ENCODE data around the gene JAK1.

The JAK1 gene

DNA sequence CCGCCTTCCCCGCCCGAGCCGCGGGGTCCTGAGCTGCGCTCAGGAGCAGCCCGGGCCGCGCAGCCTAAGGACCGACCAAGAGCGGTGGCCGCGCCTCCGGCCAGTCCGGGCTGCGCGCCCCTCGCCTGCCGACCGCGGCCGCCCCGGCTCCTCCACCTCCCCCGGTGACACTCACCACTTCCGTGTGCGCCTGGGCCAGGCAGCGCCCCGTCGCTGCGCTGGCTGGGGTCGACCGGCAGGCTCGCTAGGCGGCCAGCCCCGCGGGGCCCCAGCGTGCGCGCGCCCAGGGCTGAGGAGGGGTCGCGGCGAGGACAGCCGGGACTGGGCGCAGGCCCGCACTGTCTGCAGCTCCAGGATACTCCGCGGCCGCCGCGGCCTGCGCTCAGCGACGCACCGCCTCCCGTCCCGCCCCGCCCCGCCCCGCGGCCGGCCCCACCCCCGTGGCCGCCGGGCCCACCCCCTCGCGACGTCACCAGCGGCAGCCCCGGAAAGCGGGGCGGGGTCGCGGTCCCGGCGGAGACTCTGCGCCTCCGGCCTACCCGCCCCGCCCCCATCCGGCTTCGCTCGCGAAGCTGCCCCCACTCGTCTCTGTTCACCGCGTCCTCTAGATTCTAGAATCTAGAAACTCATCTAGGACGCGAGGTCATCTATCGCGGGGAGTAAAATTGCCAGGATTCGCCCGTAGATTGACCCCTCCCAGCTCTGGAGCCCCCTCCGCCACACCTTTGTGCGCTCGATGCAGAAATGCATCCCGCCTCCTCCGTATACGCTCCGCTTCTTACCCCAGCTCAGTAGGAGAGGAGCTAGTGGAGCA is at the start of gene JAK1:
Gene JAK1 (minus strand): TSS at position 392 of the 814 bp plus-strand sequence. CDS start 80,285 bp downstream, outside the sequence.
- H3K4me3 ChIP-seq (ENCODE audit: low read depth, low read length), result peak within 1 kb of the TSS; percentile 89
- peaks cover 3% of the 10 kb centered on the region for H3K4me1 ChIP-seq (ENCODE audit: control insufficient read depth, insufficient read depth, low read length)
- no peaks in the 10 kb centered on the region for H3K9me3 ChIP-seq (ENCODE audit: control insufficient read depth, insufficient read depth, low read depth, low read length)
- H3K36me3 ChIP-seq (ENCODE audit: control insufficient read depth in 2 of 2, insufficient read depth in 1 of 2, low read length in 2 of 2), result no peaks in the 10 kb centered on the region
- H3K27ac ChIP-seq (ENCODE audit: extremely low read depth, low read depth, low read length), result peak within 1 kb of the TSS; percentile 86
- ChIA-PET CTCF (interaction anchor here (0.5 to 1.2 kb wide), 6 partner anchors 15 to 1740 kb away, joined by 3 to 4 read pairs (median 3); no protein-coding TSS in a partner anchor), POLR2A (interaction anchor here (0.6 to 3.5 kb wide), 10 partner anchors 9 to 1135 kb away, joined by 3 to 15 read pairs (median 4); no protein-coding TSS in a partner anchor)
- 0 out of 2 replicates have a peak, but pooled peaks have one; percentile 44 for TF ChIP-seq ZXDB (tag by site-specific recombination; IDR thresholded peaks at IDR 0.05)
- TF ChIP-seq ZNF37A (tag by site-specific recombination; IDR thresholded peaks at IDR 0.05), result peak; percentile 59; the same call in 1 of the 2 replicates
- peak; percentile 7; the same call in 1 of the 2 replicates for TF ChIP-seq ZNF677 (tag by site-specific recombination; IDR thresholded peaks at IDR 0.05)
- peak; percentile 40; the same call in 1 of the 2 replicates for TF ChIP-seq KLF10 (tag by site-specific recombination; IDR thresholded peaks at IDR 0.05)
- TF ChIP-seq KLF7 (tag by site-specific recombination; IDR thresholded peaks at IDR 0.05; ENCODE audit: borderline replicate concordance), result peak; percentile 60; the same call in 1 of the 2 replicates
- TF ChIP-seq KLF8 (tag by site-specific recombination; IDR thresholded peaks at IDR 0.05), result peak; percentile 51; the same call in 1 of the 2 replicates
- TF ChIP-seq ZFHX2 (tag by site-specific recombination; conservative IDR thresholded peaks at IDR 0.05), result peak; percentile 19; the same call in 1 of the 2 replicates
- TF ChIP-seq ZSCAN5A (tag by site-specific recombination; IDR thresholded peaks at IDR 0.05), result no peak
- peak; percentile 47 for TF ChIP-seq ZBTB26 (tag by site-specific recombination; optimal IDR thresholded peaks at IDR 0.05)
- TF ChIP-seq ZEB2 (tag by site-specific recombination; IDR thresholded peaks at IDR 0.05), result peak; percentile 83
- 0 out of 2 replicates have a peak, but pooled peaks have one; percentile 10 for TF ChIP-seq IKZF3 (tag by site-specific recombination; IDR thresholded peaks at IDR 0.05)
- TF ChIP-seq KLF16 (tag by site-specific recombination; IDR thresholded peaks at IDR 0.05), result 0 out of 2 replicates have a peak, but pooled peaks have one; percentile 37
- no peak for TF ChIP-seq YY2 (tag by site-specific recombination; IDR thresholded peaks at IDR 0.05)
- peak; percentile 11 for TF ChIP-seq ZNF335 (tag by site-specific recombination; conservative IDR thresholded peaks at IDR 0.05)
- peak; percentile 67 for TF ChIP-seq GLIS1 (tag by site-specific recombination; IDR thresholded peaks at IDR 0.05)
- no peak for TF ChIP-seq ZNF433 (tag by site-specific recombination; IDR thresholded peaks at IDR 0.05; ENCODE audit: low read depth)
- peak; percentile 43; the same call in 1 of the 2 replicates for TF ChIP-seq SP7 (tag by site-specific recombination; IDR thresholded peaks at IDR 0.05)
- TF ChIP-seq ZBTB20 (tag by site-specific recombination; IDR thresholded peaks at IDR 0.05), result peak; percentile 54; the same call in 1 of the 2 replicates
- TF ChIP-seq ZNF626 (tag by site-specific recombination; IDR thresholded peaks at IDR 0.05), result 0 out of 2 replicates have a peak, but pooled peaks have one; percentile 59
- TF ChIP-seq ZNF26 (tag by site-specific recombination; IDR thresholded peaks at IDR 0.05), result no peak
- no peak for TF ChIP-seq PRDM10 (tag by site-specific recombination; IDR thresholded peaks at IDR 0.05)
- peak; percentile 87 for TF ChIP-seq KLF9 (tag by site-specific recombination; IDR thresholded peaks at IDR 0.05; ENCODE audit: low read depth)
- no peak for TF ChIP-seq ZNF747 (tag by site-specific recombination; IDR thresholded peaks at IDR 0.05)
- peak; percentile 19; the same call in 1 of the 2 replicates for TF ChIP-seq ZNF184 (tag by site-specific recombination; IDR thresholded peaks at IDR 0.05)
- TF ChIP-seq MEIS1 (CRISPR knock-in tag; IDR thresholded peaks at IDR 0.05; ENCODE audit: borderline replicate concordance), result 0 out of 2 replicates have a peak, but pooled peaks have one; percentile 28
- peak; percentile 50 for TF ChIP-seq SP2 (tag by site-specific recombination; IDR thresholded peaks at IDR 0.05)
- no peak for TF ChIP-seq ZNF639 (tag by site-specific recombination; IDR thresholded peaks at IDR 0.05)
- peak; percentile 47 for TF ChIP-seq ZNF561 (tag by site-specific recombination; IDR thresholded peaks at IDR 0.05; ENCODE audit: borderline replicate concordance)

Measured in HEK293 (cell line).